PC-9 (cell line): ENCODE measurements around the gene SLC6A8. TPM values are rescaled to one million over a fixed set of nuclear protein-coding genes. Genes with fewer than 3 reads are reported as not detected.

Experiments used
- BruUV-seq: library from RNA; stranded (reverse); fragments of 400-500 nt; replicated peaks from 2 replicates; lab custom pipeline; 2021; lab: Mats Ljungman, UMichigan
- CTCF ChIA-PET: fragments of 300-600 bp; sonication (Branson Sonifier 250); formaldehyde crosslinking; loops from one replicate; lab custom pipeline; 2022; ENCODE audit warnings: antibody characterized with exemption; lab: Charles Lee
- POLR2A ChIA-PET: fragments of 300-600 bp; sonication (Branson Sonifier 250); formaldehyde crosslinking; loops from one replicate; lab custom pipeline; 2022; ENCODE audit warnings: antibody characterized with exemption; ENCODE audit not compliant: unreplicated experiment; lab: Charles Lee
- DNase-seq, 2 experiments: peaks; one replicate each; pipeline versions ENCODE4 v3.0.0 to v3.0.0-alpha.2; 2015 to 2022; ENCODE audit warnings: mixed read lengths in 1 of 2
- H2AFZ ChIP-seq: fragments of 200-600 bp; sonication (generic); 2 replicates; pipeline ENCODE4 v1.8.1; 2017; ENCODE audit warnings: antibody characterized with exemption
- H3F3A ChIP-seq: fragments of 200-600 bp; sonication (generic); 2 replicates; pipeline ENCODE4 v1.8.1; 2017; ENCODE audit warnings: antibody characterized with exemption, mild to moderate bottlenecking, low read depth; ENCODE audit not compliant: insufficient read depth
- H3K27ac ChIP-seq: fragments of 200-600 bp; sonication (generic); 2 replicates; pipeline ENCODE4 v1.6.1; 2016; ENCODE audit warnings: mixed run types
- H3K27me3 ChIP-seq: fragments of 200-600 bp; sonication (generic); 2 replicates; pipeline ENCODE4 v1.6.1; 2016; ENCODE audit warnings: low read depth, mixed run types; ENCODE audit not compliant: insufficient read depth
- H3K36me3 ChIP-seq: fragments of 200-600 bp; sonication (generic); 2 replicates; pipeline ENCODE4 v1.6.1; 2016; ENCODE audit warnings: low read depth, mixed run types
- H3K4me1 ChIP-seq: fragments of 200-600 bp; sonication (generic); replicated peaks from 2 replicates; pipeline ENCODE4 v1.6.1; 2016; ENCODE audit warnings: mixed run types; ENCODE audit not compliant: insufficient read depth
- H3K4me2 ChIP-seq: fragments of 200-600 bp; sonication (generic); 2 replicates; pipeline ENCODE4 v1.6.1; 2017; ENCODE audit warnings: mixed run types
- H3K4me3 ChIP-seq: fragments of 200-600 bp; sonication (generic); 2 replicates; pipeline ENCODE4 v1.6.1; 2016; ENCODE audit warnings: mixed run types
- H3K79me2 ChIP-seq: fragments of 200-600 bp; sonication (generic); 2 replicates; pipeline ENCODE4 v1.6.1; 2017; ENCODE audit warnings: low read depth, mixed run types
- H3K9me2 ChIP-seq: fragments of 200-600 bp; sonication (generic); 2 replicates; pipeline ENCODE4 v1.8.1; 2017; ENCODE audit warnings: mild to moderate bottlenecking; ENCODE audit not compliant: insufficient read depth
- H3K9me3 ChIP-seq: fragments of 200-600 bp; sonication (generic); 2 replicates; pipeline ENCODE4 v1.8.1; 2016; ENCODE audit warnings: low read depth; ENCODE audit not compliant: insufficient read depth
- H4K20me1 ChIP-seq: fragments of 200-600 bp; sonication (generic); 2 replicates; pipeline ENCODE4 v1.8.1; 2017; ENCODE audit not compliant: insufficient read depth
- CTCF ChIP-seq: fragments of 200-600 bp; sonication (generic); conservative IDR thresholded peaks from 2 replicates; pipeline ENCODE4 v1.6.1; 2017; ENCODE audit warnings: mixed run types, antibody characterized with exemption, mild to moderate bottlenecking, moderate library complexity
- EZH2 ChIP-seq: fragments of 200-600 bp; sonication (generic); IDR thresholded peaks from 2 replicates; pipeline ENCODE4 v1.8.0; 2017; ENCODE audit warnings: antibody characterized with exemption, low read depth
- intact Hi-C: fragments of 100-400 bp; cut with micrococcal nuclease; formaldehyde crosslinking; loops from one replicate; pipeline ENCODE4 v1.10.0; 2022; ENCODE audit not compliant: unreplicated experiment
- total RNA-seq: library from RNA; stranded (reverse); gene quantifications from 2 replicates; pipeline ENCODE4 v1.2.3, GENCODE V29; 2021

Gene SLC6A8
- total RNA-seq, 1 experiment from 2014 or later, result 40.5 TPM

- intact Hi-C loops, result loop anchor here (2.0 to 10.0 kb wide), 3 partner anchors 115 to 635 kb away; no protein-coding TSS in a partner anchor
- BruUV-seq, result no TSS peak
- H3K4me1 ChIP-seq, result no peaks in the 10 kb centered on the region
- no peaks in the 10 kb centered on the region for H4K20me1 ChIP-seq
- no peaks in the 10 kb centered on the region for H3K79me2 ChIP-seq
- no peaks in the 10 kb centered on the region for H3K9me3 ChIP-seq
- TF ChIP-seq CTCF (no peak), EZH2 (no peak)
- H3K27me3 ChIP-seq, result peaks cover 18% of the 10 kb centered on the region; the same call in 1 of the 2 replicates
- H3K27ac ChIP-seq, result no peak overlapping the region
- DNase-seq, result no peak
- no peaks in the 10 kb centered on the region for H3K36me3 ChIP-seq
- H3K4me2 ChIP-seq, result no peak overlapping the region
- no peaks in the 10 kb centered on the region for H3K9me2 ChIP-seq
- ChIA-PET CTCF (interaction anchor here (1.3 kb wide), 1 partner anchor 131 kb away, joined by 3 read pairs; no protein-coding TSS in a partner anchor), POLR2A (no interaction called here)
- no peaks in the 10 kb centered on the region for H3F3A ChIP-seq
- H2AFZ ChIP-seq, result no peak overlapping the region
- H3K4me3 ChIP-seq, result no peak overlapping the region
Measured at GRCh38 chrX:153669901-153670731, 17.6 kb upstream of the SLC6A8 start.

- CTCF ChIA-PET, result no interaction called here
- POLR2A ChIA-PET, result no interaction called here
Measured at GRCh38 chrX:153670748-153671588, 16.8 kb upstream of the SLC6A8 start.

More at GRCh38 chrX:153670748-153671588, 16.8 kb upstream of the SLC6A8 start:
- Histone ChIP-seq H3K4me2 (no peak overlapping the region), H3F3A (no peaks in the 10 kb centered on the region), H2AFZ (no peak overlapping the region), H3K27ac (no peak overlapping the region), H3K27me3 (peaks cover 10% of the 10 kb centered on the region; the same call in 1 of the 2 replicates), H3K4me3 (no peak overlapping the region), H3K79me2 (no peaks in the 10 kb centered on the region), H3K9me2 (no peaks in the 10 kb centered on the region), H3K9me3 (no peaks in the 10 kb centered on the region), H3K4me1 (no peaks in the 10 kb centered on the region), H3K36me3 (no peaks in the 10 kb centered on the region), H4K20me1 (no peaks in the 10 kb centered on the region)
- no peak for DNase-seq
- intact Hi-C loops, result no loop called here
- no peak for TF ChIP-seq EZH2
- TF ChIP-seq CTCF, result no peak
- BruUV-seq, result no TSS peak
